ENCODE measurements around the gene MACROD2.

DNA sequence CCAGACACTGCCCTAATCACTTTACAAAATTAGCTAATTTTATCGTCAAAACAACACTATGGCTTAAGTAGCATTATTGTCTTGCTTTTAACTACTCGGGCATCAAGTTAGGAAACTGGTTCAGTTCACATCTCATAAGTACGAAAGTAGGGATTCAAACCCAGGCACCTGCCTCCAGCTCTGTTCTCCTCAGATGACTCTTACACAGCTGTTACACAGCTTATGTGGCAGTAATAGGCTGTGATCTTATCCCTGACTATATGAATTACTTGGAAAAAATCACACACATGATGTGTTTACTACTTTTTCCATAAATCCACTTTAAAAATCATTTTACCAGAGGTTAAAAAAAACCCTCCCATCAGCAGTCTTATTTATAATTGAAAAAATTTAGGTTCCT lies 731.3 kb downstream of the MACROD2 start:
- TF ChIP-seq, protein P1, sequence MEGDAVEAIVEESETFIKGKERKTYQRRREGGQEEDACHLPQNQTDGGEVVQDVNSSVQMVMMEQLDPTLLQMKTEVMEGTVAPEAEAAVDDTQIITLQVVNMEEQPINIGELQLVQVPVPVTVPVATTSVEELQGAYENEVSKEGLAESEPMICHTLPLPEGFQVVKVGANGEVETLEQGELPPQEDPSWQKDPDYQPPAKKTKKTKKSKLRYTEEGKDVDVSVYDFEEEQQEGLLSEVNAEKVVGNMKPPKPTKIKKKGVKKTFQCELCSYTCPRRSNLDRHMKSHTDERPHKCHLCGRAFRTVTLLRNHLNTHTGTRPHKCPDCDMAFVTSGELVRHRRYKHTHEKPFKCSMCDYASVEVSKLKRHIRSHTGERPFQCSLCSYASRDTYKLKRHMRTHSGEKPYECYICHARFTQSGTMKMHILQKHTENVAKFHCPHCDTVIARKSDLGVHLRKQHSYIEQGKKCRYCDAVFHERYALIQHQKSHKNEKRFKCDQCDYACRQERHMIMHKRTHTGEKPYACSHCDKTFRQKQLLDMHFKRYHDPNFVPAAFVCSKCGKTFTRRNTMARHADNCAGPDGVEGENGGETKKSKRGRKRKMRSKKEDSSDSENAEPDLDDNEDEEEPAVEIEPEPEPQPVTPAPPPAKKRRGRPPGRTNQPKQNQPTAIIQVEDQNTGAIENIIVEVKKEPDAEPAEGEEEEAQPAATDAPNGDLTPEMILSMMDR (tag by site-specific recombination; IDR thresholded peaks at IDR 0.05), result no peak
- TF ChIP-seq, protein P2, sequence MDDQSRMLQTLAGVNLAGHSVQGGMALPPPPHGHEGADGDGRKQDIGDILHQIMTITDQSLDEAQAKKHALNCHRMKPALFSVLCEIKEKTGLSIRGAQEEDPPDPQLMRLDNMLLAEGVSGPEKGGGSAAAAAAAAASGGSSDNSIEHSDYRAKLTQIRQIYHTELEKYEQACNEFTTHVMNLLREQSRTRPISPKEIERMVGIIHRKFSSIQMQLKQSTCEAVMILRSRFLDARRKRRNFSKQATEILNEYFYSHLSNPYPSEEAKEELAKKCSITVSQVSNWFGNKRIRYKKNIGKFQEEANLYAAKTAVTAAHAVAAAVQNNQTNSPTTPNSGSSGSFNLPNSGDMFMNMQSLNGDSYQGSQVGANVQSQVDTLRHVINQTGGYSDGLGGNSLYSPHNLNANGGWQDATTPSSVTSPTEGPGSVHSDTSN (CRISPR knock-in tag; IDR thresholded peaks at IDR 0.05), result no peak
- TF ChIP-seq ZNF624 (tag by site-specific recombination; IDR thresholded peaks at IDR 0.05) (no peak), ZNF426 (tag by site-specific recombination; IDR thresholded peaks at IDR 0.05) (no peak), YY1 (tag by site-specific recombination; IDR thresholded peaks at IDR 0.05) (no peak), ZNF214 (tag by site-specific recombination; IDR thresholded peaks at IDR 0.05; ENCODE audit: borderline replicate concordance) (no peak), WT1 (tag by site-specific recombination; IDR thresholded peaks at IDR 0.05) (no peak), ZNF626 (tag by site-specific recombination; IDR thresholded peaks at IDR 0.05) (no peak), ZNF335 (tag by site-specific recombination; conservative IDR thresholded peaks at IDR 0.05) (no peak), ZNF239 (tag by site-specific recombination; IDR thresholded peaks at IDR 0.05) (no peak), ZNF274 (IDR thresholded peaks at IDR 0.05; ENCODE audit: low read length) (no peak), ZNF274 (tag by site-specific recombination; IDR thresholded peaks at IDR 0.05; ENCODE audit: borderline replicate concordance) (no peak)
- TF ChIP-seq, protein P3, sequence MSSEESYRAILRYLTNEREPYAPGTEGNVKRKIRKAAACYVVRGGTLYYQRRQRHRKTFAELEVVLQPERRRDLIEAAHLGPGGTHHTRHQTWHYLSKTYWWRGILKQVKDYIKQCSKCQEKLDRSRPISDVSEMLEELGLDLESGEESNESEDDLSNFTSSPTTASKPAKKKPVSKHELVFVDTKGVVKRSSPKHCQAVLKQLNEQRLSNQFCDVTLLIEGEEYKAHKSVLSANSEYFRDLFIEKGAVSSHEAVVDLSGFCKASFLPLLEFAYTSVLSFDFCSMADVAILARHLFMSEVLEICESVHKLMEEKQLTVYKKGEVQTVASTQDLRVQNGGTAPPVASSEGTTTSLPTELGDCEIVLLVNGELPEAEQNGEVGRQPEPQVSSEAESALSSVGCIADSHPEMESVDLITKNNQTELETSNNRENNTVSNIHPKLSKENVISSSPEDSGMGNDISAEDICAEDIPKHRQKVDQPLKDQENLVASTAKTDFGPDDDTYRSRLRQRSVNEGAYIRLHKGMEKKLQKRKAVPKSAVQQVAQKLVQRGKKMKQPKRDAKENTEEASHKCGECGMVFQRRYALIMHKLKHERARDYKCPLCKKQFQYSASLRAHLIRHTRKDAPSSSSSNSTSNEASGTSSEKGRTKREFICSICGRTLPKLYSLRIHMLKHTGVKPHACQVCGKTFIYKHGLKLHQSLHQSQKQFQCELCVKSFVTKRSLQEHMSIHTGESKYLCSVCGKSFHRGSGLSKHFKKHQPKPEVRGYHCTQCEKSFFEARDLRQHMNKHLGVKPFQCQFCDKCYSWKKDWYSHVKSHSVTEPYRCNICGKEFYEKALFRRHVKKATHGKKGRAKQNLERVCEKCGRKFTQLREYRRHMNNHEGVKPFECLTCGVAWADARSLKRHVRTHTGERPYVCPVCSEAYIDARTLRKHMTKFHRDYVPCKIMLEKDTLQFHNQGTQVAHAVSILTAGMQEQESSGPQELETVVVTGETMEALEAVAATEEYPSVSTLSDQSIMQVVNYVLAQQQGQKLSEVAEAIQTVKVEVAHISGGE (tag by site-specific recombination; conservative IDR thresholded peaks at IDR 0.05; ENCODE audit: low read depth), result no peak
- TF ChIP-seq, protein P4, sequence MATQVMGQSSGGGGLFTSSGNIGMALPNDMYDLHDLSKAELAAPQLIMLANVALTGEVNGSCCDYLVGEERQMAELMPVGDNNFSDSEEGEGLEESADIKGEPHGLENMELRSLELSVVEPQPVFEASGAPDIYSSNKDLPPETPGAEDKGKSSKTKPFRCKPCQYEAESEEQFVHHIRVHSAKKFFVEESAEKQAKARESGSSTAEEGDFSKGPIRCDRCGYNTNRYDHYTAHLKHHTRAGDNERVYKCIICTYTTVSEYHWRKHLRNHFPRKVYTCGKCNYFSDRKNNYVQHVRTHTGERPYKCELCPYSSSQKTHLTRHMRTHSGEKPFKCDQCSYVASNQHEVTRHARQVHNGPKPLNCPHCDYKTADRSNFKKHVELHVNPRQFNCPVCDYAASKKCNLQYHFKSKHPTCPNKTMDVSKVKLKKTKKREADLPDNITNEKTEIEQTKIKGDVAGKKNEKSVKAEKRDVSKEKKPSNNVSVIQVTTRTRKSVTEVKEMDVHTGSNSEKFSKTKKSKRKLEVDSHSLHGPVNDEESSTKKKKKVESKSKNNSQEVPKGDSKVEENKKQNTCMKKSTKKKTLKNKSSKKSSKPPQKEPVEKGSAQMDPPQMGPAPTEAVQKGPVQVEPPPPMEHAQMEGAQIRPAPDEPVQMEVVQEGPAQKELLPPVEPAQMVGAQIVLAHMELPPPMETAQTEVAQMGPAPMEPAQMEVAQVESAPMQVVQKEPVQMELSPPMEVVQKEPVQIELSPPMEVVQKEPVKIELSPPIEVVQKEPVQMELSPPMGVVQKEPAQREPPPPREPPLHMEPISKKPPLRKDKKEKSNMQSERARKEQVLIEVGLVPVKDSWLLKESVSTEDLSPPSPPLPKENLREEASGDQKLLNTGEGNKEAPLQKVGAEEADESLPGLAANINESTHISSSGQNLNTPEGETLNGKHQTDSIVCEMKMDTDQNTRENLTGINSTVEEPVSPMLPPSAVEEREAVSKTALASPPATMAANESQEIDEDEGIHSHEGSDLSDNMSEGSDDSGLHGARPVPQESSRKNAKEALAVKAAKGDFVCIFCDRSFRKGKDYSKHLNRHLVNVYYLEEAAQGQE (tag by site-specific recombination; IDR thresholded peaks at IDR 0.05), result no peak
- TF ChIP-seq, protein P5, sequence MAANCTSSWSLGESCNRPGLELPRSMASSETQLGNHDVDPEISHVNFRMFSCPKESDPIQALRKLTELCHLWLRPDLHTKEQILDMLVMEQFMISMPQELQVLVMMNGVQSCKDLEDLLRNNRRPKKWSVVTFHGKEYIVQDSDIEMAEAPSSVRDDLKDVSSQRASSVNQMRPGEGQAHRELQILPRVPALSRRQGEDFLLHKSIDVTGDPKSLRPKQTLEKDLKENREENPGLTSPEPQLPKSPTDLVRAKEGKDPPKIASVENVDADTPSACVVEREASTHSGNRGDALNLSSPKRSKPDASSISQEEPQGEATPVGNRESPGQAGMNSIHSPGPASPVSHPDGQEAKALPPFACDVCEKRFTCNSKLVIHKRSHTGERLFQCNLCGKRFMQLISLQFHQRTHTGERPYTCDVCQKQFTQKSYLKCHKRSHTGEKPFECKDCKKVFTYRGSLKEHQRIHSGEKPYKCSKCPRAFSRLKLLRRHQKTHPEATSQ (tag by site-specific recombination; IDR thresholded peaks at IDR 0.05), result no peak
